Transverse colon (tissue), 4 donors: ENCODE data around the gene PSMD13.

ENCODE experiments used
- POLR2AphosphoS5 ChIP-seq, 3 donors: sonication (generic); formaldehyde crosslinking; IDR thresholded peaks; one replicate each; pipeline ENCODE4 v1.6.1; 2016; ENCODE audit warnings: antibody characterized with exemption in 3 of 3
- TF ChIP-seq, protein P1 (sequence below), 5 experiments: fragments of 200-600 bp in 3 of 5; fragments of 450-650 bp in 2 of 5; sonication (generic) in 3 of 5; IDR thresholded peaks; 1 replicate in 2 of 5; 2 replicates in 3 of 5; pipeline ENCODE4 v1.5.1; 2016 to 2017; ENCODE audit warnings: antibody characterized with exemption in 5 of 5, inconsistent platforms in 3 of 5, mild to moderate bottlenecking in 2 of 5, moderate library complexity in 1 of 5

DNA sequence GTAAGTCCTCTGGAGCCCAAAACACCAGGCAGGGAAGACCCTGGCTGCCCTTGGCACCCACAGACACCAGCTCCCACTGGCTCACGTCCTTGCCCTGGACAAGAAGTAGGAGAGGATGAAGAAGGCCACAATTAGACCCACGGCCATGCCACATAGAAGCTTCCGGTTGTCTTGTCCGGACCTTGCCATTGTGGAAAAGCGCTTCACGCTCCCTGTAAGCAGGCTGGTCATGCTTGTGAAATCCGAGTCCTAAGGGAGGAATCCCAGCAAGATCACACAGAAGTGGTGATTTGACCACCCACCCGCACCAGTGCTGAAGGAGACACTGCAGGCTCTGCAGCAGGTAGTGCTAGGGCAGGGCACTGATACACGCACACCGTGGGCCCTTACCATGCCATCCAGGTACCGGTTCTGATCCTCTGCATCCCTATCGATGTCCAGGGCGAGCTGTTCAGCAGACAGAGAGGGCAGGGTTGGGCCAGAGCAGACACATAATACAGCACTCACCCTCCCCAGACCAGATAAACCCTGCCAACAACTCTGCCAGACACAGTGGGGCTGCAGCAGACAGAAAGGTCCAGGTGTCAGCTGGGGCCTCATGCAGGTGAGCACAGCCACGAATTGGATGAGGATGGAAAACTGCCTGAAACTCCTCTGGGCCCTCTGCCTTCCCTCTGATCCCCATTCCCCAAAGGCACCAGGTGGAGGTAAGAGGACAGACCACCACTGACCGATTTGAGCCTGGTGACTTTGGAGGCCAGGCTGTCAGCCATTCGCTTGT is 31.4 kb upstream of the PSMD13 start:
- TF ChIP-seq, protein P1, sequence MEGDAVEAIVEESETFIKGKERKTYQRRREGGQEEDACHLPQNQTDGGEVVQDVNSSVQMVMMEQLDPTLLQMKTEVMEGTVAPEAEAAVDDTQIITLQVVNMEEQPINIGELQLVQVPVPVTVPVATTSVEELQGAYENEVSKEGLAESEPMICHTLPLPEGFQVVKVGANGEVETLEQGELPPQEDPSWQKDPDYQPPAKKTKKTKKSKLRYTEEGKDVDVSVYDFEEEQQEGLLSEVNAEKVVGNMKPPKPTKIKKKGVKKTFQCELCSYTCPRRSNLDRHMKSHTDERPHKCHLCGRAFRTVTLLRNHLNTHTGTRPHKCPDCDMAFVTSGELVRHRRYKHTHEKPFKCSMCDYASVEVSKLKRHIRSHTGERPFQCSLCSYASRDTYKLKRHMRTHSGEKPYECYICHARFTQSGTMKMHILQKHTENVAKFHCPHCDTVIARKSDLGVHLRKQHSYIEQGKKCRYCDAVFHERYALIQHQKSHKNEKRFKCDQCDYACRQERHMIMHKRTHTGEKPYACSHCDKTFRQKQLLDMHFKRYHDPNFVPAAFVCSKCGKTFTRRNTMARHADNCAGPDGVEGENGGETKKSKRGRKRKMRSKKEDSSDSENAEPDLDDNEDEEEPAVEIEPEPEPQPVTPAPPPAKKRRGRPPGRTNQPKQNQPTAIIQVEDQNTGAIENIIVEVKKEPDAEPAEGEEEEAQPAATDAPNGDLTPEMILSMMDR (IDR thresholded peaks at IDR 0.05): no peak
- TF ChIP-seq POLR2AphosphoS5 (IDR thresholded peaks at IDR 0.05): no peak
